ENCODE results near the gene MYH10. TPM values are rescaled to one million over a fixed set of nuclear protein-coding genes. Genes with fewer than 3 reads are reported as not detected.

The MYH10 gene
- total and polyA plus RNA-seq, 9 of the 15 experiments (the other 6 are each of a cell fraction or from before 2014, with no cell fraction given): 16.3 to 95.3 (median 39.7) TPM

DNA sequence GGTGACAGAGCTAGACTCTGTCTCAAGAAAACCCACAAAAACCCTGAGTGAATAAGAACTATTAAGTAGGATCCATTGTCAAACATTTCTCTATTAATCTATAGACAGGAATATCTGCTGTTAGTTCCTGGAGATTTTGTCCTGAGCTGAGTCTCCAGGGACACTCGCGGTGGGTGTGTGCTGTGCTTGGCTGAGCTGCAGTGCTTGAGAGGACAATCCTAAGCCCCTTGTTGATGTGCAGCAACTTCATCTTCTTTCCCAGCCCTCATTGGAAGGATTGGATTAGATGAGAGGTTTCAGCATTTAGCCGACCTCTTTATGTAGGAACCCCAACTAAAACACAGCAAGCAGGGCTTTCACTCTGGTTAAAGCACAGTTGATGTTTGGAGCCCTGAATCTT lies 161.5 kb downstream of the MYH10 start:
- H3K27me3 ChIP-seq (ENCODE audit: control insufficient read depth in 2 of 2, insufficient read depth in 2 of 2, low read length in 2 of 2): no peaks in the 10 kb centered on the region
- ChIA-PET CTCF (ENCODE audit: low intra/inter-chr PET ratio) (no interaction called here), POLR2A (interaction anchor here (1.0 kb wide), 1 partner anchor 27 kb away, joined by 3 read pairs; no protein-coding TSS in a partner anchor)
- in situ Hi-C loops (cut with MboI): no loop called here
- no peaks in the 10 kb centered on the region for H4K20me1 ChIP-seq (replicated peaks; ENCODE audit: control insufficient read depth, insufficient read depth, low read length)
- no peak overlapping the region for H3K27ac ChIP-seq (ENCODE audit: extremely low read depth, low read depth, low read length)
- intact Hi-C loops (cut with micrococcal nuclease): no loop called here
- TF ChIP-seq, protein P1, sequence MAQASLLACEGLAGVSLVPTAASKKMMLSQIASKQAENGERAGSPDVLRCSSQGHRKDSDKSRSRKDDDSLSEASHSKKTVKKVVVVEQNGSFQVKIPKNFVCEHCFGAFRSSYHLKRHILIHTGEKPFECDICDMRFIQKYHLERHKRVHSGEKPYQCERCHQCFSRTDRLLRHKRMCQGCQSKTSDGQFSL (CRISPR knock-in tag; IDR thresholded peaks at IDR 0.05): no peak
- TF ChIP-seq, protein P1 (tag; IDR thresholded peaks at IDR 0.05): no peak
- no peaks in the 10 kb centered on the region for H3K9me3 ChIP-seq (replicated peaks; ENCODE audit: control insufficient read depth, insufficient read depth, low read depth, low read length)
- 89% methylated on average over 3 of the region's 3 CpGs for WGBS (ENCODE audit: insufficient coverage, low coverage, missing lambda C conversion rate)
- BruUV-seq (replicated peaks): no TSS peak
- H3K79me2 ChIP-seq (ENCODE audit: control insufficient read depth, insufficient read depth, low read length): no peaks in the 10 kb centered on the region
- H3K9ac ChIP-seq (ENCODE audit: insufficient read depth in 1 of 2, low read depth in 2 of 2, low read length in 2 of 2): no peak overlapping the region
- ATAC-seq: no peak
- no peaks in the 10 kb centered on the region for H3K9me1 ChIP-seq (ENCODE audit: control insufficient read depth, insufficient read depth, low read length)
- no peak overlapping the region for H2AFZ ChIP-seq (ENCODE audit: low read depth, low read length)
- H3K4me2 ChIP-seq (ENCODE audit: insufficient read depth, low read length): no peak overlapping the region
- FAIRE-seq: no peak
- H3K4me3 ChIP-seq: no peak overlapping the region
- H3K36me3 ChIP-seq (ENCODE audit: control insufficient read depth, insufficient read depth, low read length): peaks cover 50% of the 10 kb centered on the region; the same call in 2 of the 3 replicates
- DNase-seq (ENCODE audit: extremely low read depth in 1 of 4, low spot score in 3 of 4): no peak
- peaks cover 0 to 3% of the 10 kb centered on the region in 2 experiments; a peak in 2 of 5 replicates for H3K4me1 ChIP-seq (replicated peaks in 1 of 2; ENCODE audit: control insufficient read depth in 2 of 2, insufficient read depth in 2 of 2, low read length in 2 of 2)

DNA sequence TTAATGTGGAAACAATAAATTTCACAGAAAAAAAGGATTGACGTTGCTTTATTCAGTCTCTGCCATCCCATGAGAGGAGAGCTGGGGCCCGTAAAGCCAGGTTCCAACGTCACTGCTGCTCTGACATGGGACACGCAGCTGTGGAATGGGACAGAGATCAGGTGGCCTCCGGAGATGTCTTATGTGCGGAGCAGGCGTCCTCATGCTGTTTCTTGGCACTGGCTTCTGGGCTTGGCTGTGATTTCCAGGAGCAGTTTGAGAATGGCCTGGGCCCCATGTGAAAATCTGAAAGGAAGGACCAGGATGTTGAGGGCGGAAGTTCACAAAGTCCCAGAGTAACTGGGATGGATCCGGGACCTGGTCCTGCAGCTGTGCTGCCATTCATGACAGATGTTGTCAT lies 162.4 kb downstream of the MYH10 start:
- peaks cover 48% of the 10 kb centered on the region; the same call in 2 of the 3 replicates for H3K36me3 ChIP-seq (ENCODE audit: control insufficient read depth, insufficient read depth, low read length)
- H3K9ac ChIP-seq (ENCODE audit: insufficient read depth in 1 of 2, low read depth in 2 of 2, low read length in 2 of 2): no peak overlapping the region
- CTCF ChIA-PET (ENCODE audit: low intra/inter-chr PET ratio): no interaction called here
- no peak overlapping the region for H3K4me2 ChIP-seq (ENCODE audit: insufficient read depth, low read length)
- in situ Hi-C loops (cut with MboI) (no loop called here), intact Hi-C loops (cut with micrococcal nuclease) (no loop called here)
- peaks cover 0 to 3% of the 10 kb centered on the region in 2 experiments; a peak in 2 of 5 replicates for H3K4me1 ChIP-seq (replicated peaks in 1 of 2; ENCODE audit: control insufficient read depth in 2 of 2, insufficient read depth in 2 of 2, low read length in 2 of 2)
- TF ChIP-seq CEBPG (CRISPR knock-in tag; IDR thresholded peaks at IDR 0.05): no peak
- TF ChIP-seq CEBPG (tag; conservative IDR thresholded peaks at IDR 0.05 in 1 of 2, IDR thresholded peaks at IDR 0.05 in 1 of 2): no peak
- H4K20me1 ChIP-seq (replicated peaks; ENCODE audit: control insufficient read depth, insufficient read depth, low read length): no peaks in the 10 kb centered on the region
- POLR2A ChIA-PET: no interaction called here
- H2AFZ ChIP-seq (ENCODE audit: low read depth, low read length): no peak overlapping the region
- H3K79me2 ChIP-seq (ENCODE audit: control insufficient read depth, insufficient read depth, low read length): no peaks in the 10 kb centered on the region
- no peaks in the 10 kb centered on the region for H3K9me3 ChIP-seq (replicated peaks; ENCODE audit: control insufficient read depth, insufficient read depth, low read depth, low read length)
- H3K27ac ChIP-seq (ENCODE audit: extremely low read depth, low read depth, low read length): no peak overlapping the region
- H3K27me3 ChIP-seq (ENCODE audit: control insufficient read depth in 2 of 2, insufficient read depth in 2 of 2, low read length in 2 of 2): no peaks in the 10 kb centered on the region
- WGBS (ENCODE audit: insufficient coverage, low coverage, missing lambda C conversion rate): 94% methylated on average over 5 of the region's 9 CpGs
- no peak for ATAC-seq
- BruUV-seq (replicated peaks): no TSS peak
- H3K9me1 ChIP-seq (ENCODE audit: control insufficient read depth, insufficient read depth, low read length): no peaks in the 10 kb centered on the region
- DNase-seq (ENCODE audit: extremely low read depth in 1 of 4, low spot score in 3 of 4): no peak
- no peak overlapping the region for H3K4me3 ChIP-seq
- FAIRE-seq: no peak

Measured in K562 (cell line).